Measurements from ENCODE around the gene RPS2. TPM values are rescaled to one million over a fixed set of nuclear protein-coding genes. Genes with fewer than 3 reads are reported as not detected.
A peak's percentile ranks its signal among the peaks of the same experiment; 100 is the strongest.

RPS2 gene
- total RNA-seq, 4 donors from 2014 or later, result 2,603 to 4,441 (median 3,196) TPM

GRCh38 chr16:1980770-1981087, 16.1 kb upstream of the RPS2 start:
- 20 to 22% methylated on average over 14 to 15 of the region's 16 CpGs for WGBS, 2 donors
- intact Hi-C loops (cut with DNase I; ENCODE audit: low total_unique reads), result no loop called here
- DNase-seq (ENCODE audit: low spot score in 2 of 2), result no peak
- no peak overlapping the region for H3K4me3 ChIP-seq (ENCODE audit: low read depth, poor library complexity, severe bottlenecking)
- TF ChIP-seq POLR2A (IDR thresholded peaks at IDR 0.05), result no peak
- no peak for TF ChIP-seq CTCF (IDR thresholded peaks at IDR 0.05)

GRCh38 chr16:1980030-1980769, 15.6 kb upstream of the RPS2 start:
- TF ChIP-seq CTCF (IDR thresholded peaks at IDR 0.05) (no peak), POLR2A (IDR thresholded peaks at IDR 0.05) (no peak)
- WGBS, 2 donors, result 3 to 5% methylated on average over 43 to 45 of the region's 53 CpGs
- no peak for DNase-seq (ENCODE audit: low spot score in 2 of 2)
- H3K4me3 ChIP-seq (ENCODE audit: low read depth, poor library complexity, severe bottlenecking), result no peak overlapping the region
- intact Hi-C loops (cut with DNase I; ENCODE audit: low total_unique reads), result no loop called here

GRCh38 chr16:1979271-1980029, 14.8 kb upstream of the RPS2 start:
- H3K4me3 ChIP-seq (ENCODE audit: low read depth, poor library complexity, severe bottlenecking), result no peak overlapping the region
- intact Hi-C loops (cut with DNase I; ENCODE audit: low total_unique reads), result no loop called here
- TF ChIP-seq POLR2A (IDR thresholded peaks at IDR 0.05), result no peak
- no peak for TF ChIP-seq CTCF (IDR thresholded peaks at IDR 0.05)
- 13 to 26% methylated on average over 12 to 53 of the region's 70 CpGs for WGBS, 2 donors
- DNase-seq (ENCODE audit: low spot score in 2 of 2), result peak in 1 of 2 donors; percentile 71

GRCh38 chr16:1978476-1979120, 14.0 kb upstream of the RPS2 start:
- DNase-seq (ENCODE audit: low spot score in 2 of 2), result no peak
- TF ChIP-seq CTCF (IDR thresholded peaks at IDR 0.05), result no peak
- TF ChIP-seq POLR2A (IDR thresholded peaks at IDR 0.05), result no peak
- H3K4me3 ChIP-seq (ENCODE audit: low read depth, poor library complexity, severe bottlenecking), result no peak overlapping the region
- intact Hi-C loops (cut with DNase I; ENCODE audit: low total_unique reads), result no loop called here
- WGBS, 2 donors, result 61 to 71% methylated on average over 31 to 36 of the region's 37 CpGs

- TF ChIP-seq POLR2A (IDR thresholded peaks at IDR 0.05) (no peak), CTCF (IDR thresholded peaks at IDR 0.05) (no peak)
- 92 to 96% methylated on average over 17 to 18 of the region's 18 CpGs for WGBS, 2 donors
- H3K4me3 ChIP-seq (ENCODE audit: low read depth, poor library complexity, severe bottlenecking), result no peak overlapping the region
- DNase-seq (ENCODE audit: low spot score in 2 of 2), result no peak
- intact Hi-C loops (cut with DNase I; ENCODE audit: low total_unique reads), result no loop called here
Observed at GRCh38 chr16:1977875-1978268, 13.2 kb upstream of the RPS2 start.

Measured in lower leg skin (tissue), 4 donors.